Renal cortical epithelial cell (primary cell): ENCODE measurements around the gene TAF1D. TPM values are rescaled to one million over a fixed set of nuclear protein-coding genes. Genes with fewer than 3 reads are reported as not detected.

Experiments
- DNase-seq: peaks from one replicate; pipeline ENCODE4 v3.0.0-alpha.2; 2011; ENCODE audit warnings: low read depth
- total RNA-seq: library from RNA; depleted of rRNA; stranded (reverse); fragments of >200 nt; gene quantifications from 2 replicates; pipeline ENCODE4 v1.2.3, GENCODE V29; 2014

TAF1D gene
- total RNA-seq, 1 donor from 2014 or later, result 157 TPM

- DNase-seq, result peak; percentile 67
Measured at GRCh38 chr11:93747122-93747521, 5.8 kb upstream of the TAF1D start.

DNA sequence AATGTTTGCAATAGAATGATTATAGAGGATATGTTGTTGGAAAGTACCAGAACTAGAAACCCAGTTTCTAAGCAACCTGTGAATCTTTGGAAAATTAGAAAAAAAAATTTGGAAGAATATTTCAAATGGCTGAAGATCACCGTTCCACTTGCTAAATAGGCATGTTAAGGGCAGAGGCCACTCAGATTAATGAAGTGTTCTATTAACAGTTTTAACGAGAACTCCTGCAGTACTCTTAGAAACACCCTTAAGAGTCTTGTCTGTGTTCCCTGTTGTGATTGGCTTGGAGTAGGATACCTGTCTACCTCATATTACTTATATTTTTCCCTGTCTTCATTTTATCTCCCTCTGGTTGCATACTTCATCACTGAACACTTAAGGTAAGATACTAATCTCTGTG, 4.8 kb upstream of the TAF1D start:
- DNase-seq, result peak; percentile 72

DNA sequence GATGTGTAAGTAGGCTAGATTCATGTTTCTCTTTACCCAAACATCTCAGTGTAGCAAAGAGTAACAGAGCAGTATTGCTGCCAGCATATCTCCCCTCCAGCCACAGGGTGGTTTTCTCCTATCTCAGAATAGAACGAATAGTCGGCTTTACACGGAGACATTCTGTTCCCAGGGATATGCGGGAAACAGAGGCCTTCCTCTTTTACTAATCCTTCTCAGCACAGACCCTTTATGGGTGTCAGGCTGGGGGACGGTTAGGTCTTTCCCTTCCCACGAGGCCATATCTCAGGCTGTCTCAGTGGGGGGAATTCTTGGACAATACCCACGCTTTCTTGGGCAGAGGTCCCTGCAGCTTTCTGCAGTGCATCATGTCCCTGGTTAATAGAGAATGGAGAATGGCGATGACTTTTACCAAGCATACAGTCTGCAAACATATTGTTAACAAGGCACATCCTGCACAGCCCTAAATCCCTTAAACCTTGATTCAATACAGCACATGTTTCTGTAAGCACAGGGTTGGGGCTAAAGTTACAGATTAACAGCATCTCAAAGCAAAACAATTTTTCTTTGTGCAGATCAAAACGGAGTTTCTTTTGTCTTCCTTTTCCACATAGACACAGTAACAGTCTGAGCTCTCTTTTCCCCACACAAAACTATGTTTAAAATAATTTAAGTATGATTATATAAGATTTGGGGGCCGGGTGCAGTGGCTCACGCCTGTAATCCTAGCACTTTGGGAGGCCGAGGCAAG, 3.9 kb upstream of the TAF1D start:
- peak; percentile 36 for DNase-seq

DNA sequence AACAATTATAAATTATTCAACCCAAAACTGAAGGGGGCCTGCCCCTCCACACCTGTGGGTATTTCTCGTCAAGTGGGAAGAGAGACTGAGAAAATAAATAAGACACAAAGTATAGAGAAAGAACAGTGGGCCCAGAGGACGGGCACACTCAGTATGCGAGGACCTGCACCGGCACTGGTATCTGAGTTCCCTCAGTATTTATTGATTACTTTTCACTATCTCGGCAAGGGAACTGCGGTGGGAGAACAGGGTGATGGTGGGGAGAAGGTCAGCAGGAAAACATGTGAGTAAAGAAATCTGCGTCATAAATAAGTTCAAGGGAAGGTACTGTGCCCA, 3.3 kb upstream of the TAF1D start:
- DNase-seq, result no peak

DNA sequence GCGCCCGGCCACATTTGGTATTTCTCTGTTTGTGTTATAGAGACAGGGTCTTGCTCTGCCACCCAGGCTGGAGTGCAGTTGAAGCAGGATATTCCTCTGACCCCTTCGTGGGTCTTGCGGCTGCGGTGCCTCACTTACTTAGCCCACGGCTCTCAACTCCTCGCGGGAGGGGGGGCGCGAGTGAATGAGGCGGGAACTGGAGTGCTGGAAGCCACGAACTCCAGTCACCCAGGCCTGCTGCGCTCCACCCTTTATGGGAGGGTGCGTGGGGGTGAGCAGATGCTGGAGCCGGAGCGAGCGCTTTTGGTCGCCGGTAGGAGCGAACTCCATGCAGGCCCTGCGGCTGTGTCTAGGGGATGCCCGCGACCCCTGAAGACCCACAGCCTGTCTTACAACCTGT, 2.0 kb upstream of the TAF1D start:
- peak; percentile 26 for DNase-seq

DNA sequence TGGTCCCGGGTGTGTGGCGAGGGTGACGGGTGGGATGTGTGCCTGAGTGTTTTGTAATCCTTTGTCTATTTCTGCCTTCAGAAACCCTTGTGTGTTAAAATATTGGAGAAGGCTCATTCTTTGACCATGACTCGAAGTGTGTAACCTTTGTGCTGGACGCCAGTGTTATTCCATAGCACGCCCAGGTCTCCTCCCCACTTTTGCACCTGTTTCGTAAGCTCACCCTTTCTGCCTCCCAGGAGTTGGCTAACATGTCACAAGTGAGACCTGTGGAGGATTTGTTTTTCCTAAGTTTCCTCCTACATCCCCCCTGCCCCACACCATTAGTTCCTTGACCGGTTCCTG, 559 bp upstream of the TAF1D start:
- peak; percentile 94 for DNase-seq

DNA sequence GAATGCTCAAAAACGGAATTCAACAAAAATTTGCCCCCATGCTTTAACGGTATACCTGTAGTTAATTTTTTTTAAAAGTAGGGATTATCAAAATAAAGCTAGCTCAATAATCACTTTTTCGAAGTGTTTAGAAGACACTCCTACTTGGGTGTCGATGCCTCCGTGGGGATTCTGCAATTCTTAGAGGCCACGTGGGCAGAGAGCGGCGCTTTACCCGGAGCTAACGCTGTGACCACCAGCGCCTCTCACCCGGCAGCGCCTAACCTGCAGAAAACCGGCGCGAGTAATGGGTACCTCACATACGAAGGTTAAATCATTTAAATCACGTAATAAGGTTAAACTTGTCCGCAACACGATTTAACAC, 583 bp downstream of the TAF1D start:
- peak; percentile 46 for DNase-seq

GRCh38 chr11:93740031-93740729, 1.1 kb downstream of the TAF1D start:
- DNase-seq, result peak; percentile 42

DNA sequence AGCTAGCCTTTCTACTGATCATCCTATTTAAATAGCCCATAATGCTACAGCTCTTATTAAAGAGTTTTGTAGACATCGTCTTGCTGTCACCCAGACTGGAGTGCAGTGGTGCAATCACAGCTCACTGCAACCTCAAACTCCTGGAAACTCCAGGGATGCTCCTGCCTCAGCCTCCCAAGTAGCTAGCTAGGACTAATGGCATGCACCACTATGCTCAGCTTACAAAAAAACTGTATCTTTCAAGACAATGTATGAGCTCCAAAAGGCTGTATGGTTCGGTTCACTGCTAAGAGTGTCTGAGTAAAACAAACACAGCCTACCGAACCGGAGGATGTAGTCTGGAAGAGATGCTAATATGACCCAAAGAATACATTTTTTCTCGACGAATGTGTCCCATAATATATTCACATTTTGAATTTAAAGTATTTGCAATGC, 2.6 kb downstream of the TAF1D start:
- no peak for DNase-seq

GRCh38 chr11:93737904-93738612, 3.2 kb downstream of the TAF1D start:
- DNase-seq, result peak; percentile 67

DNA sequence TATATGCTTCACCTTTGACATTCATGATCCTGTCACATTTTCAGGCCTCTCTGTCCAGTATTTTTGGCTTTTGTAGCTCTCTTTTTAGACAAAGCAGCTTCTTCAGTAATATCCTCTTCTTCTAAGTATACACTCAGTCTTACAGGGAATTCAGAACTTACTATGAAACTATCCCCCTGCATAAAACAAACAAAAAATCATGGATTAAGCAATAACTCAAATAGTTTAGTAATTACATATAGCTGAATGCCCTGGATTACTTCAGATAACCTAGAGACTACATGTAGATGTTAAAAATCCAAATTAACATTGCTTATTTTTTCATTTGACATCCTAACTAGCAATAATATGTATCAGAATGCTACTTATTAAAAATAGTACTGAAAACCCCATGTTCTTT, 5.2 kb downstream of the TAF1D start:
- no peak for DNase-seq

- DNase-seq, result no peak
Measured at GRCh38 chr11:93735627-93736026, 5.7 kb downstream of the TAF1D start.

GRCh38 chr11:93734427-93735222, 6.7 kb downstream of the TAF1D start:
- DNase-seq, result no peak

- no peak for DNase-seq
Measured at GRCh38 chr11:93733474-93733873, 7.8 kb downstream of the TAF1D start.

- no peak for DNase-seq
Measured at GRCh38 chr11:93732237-93732892, 8.9 kb downstream of the TAF1D start.

DNA sequence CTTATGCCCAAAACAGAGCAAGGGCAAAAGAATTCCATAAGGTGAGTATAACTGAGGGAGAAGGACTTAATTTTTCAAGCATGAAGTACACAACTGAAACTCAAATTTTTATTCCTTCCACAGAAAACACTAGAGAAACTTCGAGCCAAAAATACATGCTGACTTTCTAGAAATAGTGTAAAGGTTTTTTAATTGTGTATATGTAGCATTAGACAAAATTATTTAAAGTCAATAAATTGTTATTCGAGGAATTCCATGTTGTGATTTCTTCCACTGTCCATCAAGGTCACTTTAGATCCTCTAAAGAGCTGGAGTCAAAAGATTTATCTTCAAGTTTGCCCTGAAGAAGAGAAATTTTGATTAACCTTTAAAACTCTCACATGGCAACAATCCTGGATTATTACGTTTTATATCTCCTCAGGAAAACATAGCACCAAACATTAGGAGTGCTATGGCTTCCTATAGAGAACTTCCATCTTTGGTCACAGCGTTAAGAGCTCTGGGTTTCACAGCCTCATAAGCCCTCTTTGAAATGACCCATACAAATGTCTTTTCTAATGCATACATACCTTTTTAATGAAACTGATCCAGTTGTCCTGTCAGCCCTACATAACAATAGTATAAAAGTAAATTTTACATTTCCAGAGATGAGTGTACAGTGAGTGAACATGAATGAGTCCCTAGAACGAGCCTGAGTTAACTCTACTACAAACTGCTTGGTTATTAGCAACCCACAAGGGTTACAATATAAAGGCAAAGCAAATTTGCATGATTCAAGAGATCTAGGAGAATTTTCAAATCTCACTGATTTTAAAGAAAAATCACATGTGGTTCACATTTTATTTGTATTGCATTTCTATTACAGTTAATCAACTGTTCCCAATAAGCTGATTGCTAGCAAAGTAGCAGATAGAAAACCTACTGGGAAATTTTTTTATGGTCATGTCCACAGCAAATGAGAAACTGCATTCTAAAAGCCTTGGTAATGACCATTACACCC, 10.9 kb downstream of the TAF1D start:
- no peak for DNase-seq

DNA sequence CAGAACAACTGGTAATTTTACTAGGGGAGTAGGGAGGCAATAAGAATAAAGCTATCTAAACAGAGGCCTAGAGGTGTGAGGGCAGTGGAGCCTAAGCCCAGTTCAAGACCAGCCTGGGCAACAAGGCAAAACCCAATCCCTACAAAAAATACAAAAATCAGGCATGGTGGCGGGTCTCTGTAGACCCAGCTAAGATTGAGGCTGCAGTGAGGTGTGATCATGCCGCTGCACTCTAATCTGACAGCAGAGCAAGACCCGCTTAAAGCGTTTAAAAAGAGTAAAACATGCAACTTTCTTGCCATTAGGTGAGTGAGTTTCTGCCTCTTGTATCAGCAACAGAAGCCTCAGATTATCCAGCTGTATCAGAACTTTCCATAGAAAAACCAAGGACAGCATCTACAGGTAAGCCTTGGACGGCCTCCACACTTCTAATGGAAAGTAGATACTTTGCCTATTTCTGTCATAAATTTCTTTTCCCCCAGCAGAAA, 12.1 kb downstream of the TAF1D start:
- DNase-seq, result no peak

DNA sequence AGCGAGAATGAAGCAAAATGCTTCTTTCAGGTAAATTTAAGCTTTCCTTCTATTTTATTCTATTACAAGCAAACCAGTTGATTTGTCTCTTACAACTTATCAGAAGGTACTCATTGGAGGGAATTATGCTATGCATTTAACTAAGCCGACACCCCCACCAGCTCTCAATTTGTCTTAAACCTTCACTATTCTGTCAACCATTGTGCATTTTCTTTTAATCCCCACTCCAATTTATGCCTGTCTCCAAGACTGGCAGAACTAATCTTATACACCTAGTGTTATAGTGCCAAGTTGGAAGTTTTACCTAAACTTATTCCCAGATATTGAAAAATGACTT, 12.5 kb downstream of the TAF1D start:
- no peak for DNase-seq

GRCh38 chr11:93727985-93728791, 13.1 kb downstream of the TAF1D start:
- DNase-seq, result no peak

DNA sequence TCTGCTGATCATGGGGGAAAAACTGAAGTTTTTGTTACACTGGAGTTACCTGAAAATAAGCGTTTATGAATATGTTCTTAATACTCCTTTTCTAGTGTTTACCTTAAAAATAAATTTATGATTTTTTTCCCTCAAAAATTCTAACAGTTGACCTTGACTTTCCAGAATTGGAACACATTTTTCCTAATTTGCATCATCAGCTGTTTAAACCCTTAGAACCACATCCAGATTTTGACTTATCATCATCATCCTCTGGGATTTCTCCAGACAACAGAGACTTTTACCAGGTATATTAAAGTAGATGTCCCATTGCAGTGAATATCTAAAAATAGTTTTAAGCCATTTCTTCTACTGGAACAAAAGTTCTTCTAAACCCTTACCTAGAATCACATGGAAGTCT, 17.2 kb downstream of the TAF1D start:
- DNase-seq, result no peak
